ENCODE data around the gene PHF21B.

Gene PHF21B

DNA sequence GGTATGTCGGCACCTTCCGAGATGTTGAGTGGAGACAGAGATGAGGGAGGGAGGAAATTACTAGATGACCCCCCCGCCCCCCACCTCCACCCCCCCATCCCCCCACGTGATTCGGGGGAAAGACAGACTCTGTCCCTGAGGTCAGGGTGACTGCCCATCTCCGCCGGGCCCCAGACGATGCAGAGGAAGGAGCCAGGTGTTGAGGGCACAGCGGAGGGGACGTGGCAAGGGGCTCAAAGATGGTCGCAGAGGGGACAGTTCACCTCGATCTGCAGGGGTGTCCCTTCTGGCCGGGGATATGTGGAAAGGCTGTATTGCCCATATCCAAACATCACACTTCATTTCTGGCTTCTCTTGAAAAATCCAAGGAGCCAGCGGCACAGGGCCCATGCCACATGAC lies 14.1 kb downstream of the PHF21B start:
- Histone ChIP-seq H3K36me3 (no peaks in the 10 kb centered on the region), H3K27me3 (peaks cover 0 to 48% of the 10 kb centered on the region in 2 donors), H3K4me1 (no peaks in the 10 kb centered on the region), H3K4me3 (no peak overlapping the region), H3K27ac (no peak overlapping the region), H3K9me3 (no peaks in the 10 kb centered on the region)
- intact Hi-C loops (cut with DNase I; ENCODE audit: low total_unique reads), result no loop called here
- DNase-seq, result no peak
- TF ChIP-seq, protein P1, sequence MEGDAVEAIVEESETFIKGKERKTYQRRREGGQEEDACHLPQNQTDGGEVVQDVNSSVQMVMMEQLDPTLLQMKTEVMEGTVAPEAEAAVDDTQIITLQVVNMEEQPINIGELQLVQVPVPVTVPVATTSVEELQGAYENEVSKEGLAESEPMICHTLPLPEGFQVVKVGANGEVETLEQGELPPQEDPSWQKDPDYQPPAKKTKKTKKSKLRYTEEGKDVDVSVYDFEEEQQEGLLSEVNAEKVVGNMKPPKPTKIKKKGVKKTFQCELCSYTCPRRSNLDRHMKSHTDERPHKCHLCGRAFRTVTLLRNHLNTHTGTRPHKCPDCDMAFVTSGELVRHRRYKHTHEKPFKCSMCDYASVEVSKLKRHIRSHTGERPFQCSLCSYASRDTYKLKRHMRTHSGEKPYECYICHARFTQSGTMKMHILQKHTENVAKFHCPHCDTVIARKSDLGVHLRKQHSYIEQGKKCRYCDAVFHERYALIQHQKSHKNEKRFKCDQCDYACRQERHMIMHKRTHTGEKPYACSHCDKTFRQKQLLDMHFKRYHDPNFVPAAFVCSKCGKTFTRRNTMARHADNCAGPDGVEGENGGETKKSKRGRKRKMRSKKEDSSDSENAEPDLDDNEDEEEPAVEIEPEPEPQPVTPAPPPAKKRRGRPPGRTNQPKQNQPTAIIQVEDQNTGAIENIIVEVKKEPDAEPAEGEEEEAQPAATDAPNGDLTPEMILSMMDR (IDR thresholded peaks at IDR 0.05), result no peak

DNA sequence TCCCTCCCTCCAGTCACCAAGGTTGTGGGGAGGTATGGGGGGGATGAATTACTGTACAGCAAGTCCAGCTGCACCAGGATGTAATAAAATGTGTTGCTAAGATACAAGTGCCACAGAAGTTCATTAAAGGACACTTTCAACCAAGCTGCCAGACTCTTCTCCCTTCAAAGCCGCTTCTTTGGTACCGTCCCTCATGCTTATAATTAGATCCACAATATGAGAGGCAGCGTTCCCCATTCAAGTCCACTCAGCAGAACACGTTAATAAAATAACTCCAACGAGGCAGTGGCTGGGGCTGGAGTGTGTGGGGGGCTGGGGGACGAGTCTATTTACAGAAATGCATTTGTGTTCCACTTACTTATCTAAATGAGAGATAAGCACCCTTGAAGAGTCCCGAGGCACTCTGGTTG lies 14.7 kb downstream of the PHF21B start:
- Histone ChIP-seq H3K4me1 (no peaks in the 10 kb centered on the region), H3K27ac (no peak overlapping the region), H3K4me3 (no peak overlapping the region), H3K27me3 (peaks cover 0 to 42% of the 10 kb centered on the region in 2 donors), H3K36me3 (no peaks in the 10 kb centered on the region), H3K9me3 (no peaks in the 10 kb centered on the region)
- TF ChIP-seq, protein P1 (IDR thresholded peaks at IDR 0.05), result no peak
- DNase-seq, result no peak
- intact Hi-C loops (cut with DNase I; ENCODE audit: low total_unique reads), result no loop called here

GRCh38 chr22:44994399-44995104 lies 15.3 kb downstream of the PHF21B start:
- H3K4me1 ChIP-seq, result no peaks in the 10 kb centered on the region
- intact Hi-C loops (cut with DNase I; ENCODE audit: low total_unique reads), result no loop called here

GRCh38 chr22:44992166-44992565 lies 17.6 kb downstream of the PHF21B start:
- TF ChIP-seq, protein P1 (IDR thresholded peaks at IDR 0.05), result no peak

More at GRCh38 chr22:44994399-44995104, 15.3 kb downstream of the PHF21B start:
- Histone ChIP-seq H3K36me3 (no peaks in the 10 kb centered on the region), H3K4me3 (no peak overlapping the region), H3K27ac (no peak overlapping the region), H3K9me3 (no peaks in the 10 kb centered on the region), H3K27me3 (peaks cover 0 to 41% of the 10 kb centered on the region in 2 donors)
- TF ChIP-seq, protein P1 (IDR thresholded peaks at IDR 0.05), result no peak
- DNase-seq, result no peak

DNA sequence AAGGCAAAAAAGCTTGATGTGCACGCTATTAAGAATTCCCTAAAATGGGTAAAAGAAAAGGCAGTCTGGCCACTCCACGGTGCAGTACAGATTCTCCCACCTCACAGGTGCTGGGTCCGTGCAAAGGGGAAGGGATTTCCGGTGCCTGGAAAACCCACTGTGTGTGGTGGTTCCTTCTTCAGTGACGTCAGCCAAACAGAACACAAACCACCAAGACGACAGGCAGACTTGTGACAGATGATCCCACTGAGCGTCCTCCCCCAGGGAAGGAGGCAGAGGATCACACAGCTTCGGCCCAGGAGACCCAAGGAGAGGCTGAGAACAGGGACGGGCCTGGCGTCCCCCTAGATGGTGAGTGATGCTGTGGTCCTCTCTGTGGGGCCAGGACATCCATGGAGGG lies 18.6 kb downstream of the PHF21B start:
- Histone ChIP-seq H3K4me3 (no peak overlapping the region), H3K9me3 (no peaks in the 10 kb centered on the region), H3K36me3 (no peaks in the 10 kb centered on the region), H3K27ac (no peak overlapping the region), H3K27me3 (peaks cover 0 to 36% of the 10 kb centered on the region in 2 donors), H3K4me1 (no peaks in the 10 kb centered on the region)
- TF ChIP-seq, protein P1 (IDR thresholded peaks at IDR 0.05), result no peak
- intact Hi-C loops (cut with DNase I; ENCODE audit: low total_unique reads), result no loop called here
- no peak for DNase-seq

More at GRCh38 chr22:44992166-44992565, 17.6 kb downstream of the PHF21B start:
- Histone ChIP-seq H3K9me3 (no peaks in the 10 kb centered on the region), H3K27ac (no peak overlapping the region), H3K4me1 (no peaks in the 10 kb centered on the region), H3K36me3 (no peaks in the 10 kb centered on the region), H3K4me3 (no peak overlapping the region), H3K27me3 (peaks cover 0 to 36% of the 10 kb centered on the region in 2 donors)
- intact Hi-C loops (cut with DNase I; ENCODE audit: low total_unique reads), result no loop called here
- DNase-seq, result no peak

Data from tibial artery (tissue), 4 donors.